KMS-11 (cell line): Measurements from ENCODE around the gene ZNF419.
"Not testable (repeated sequence)": the region's sequence is repeated elsewhere in the genome, so short reads cannot be mapped to it uniquely, and the experiment has no call there.

Experiments
- H2AFZ ChIP-seq: fragments of 200-600 bp; sonication (generic); 2 replicates; pipeline ENCODE4 v1.6.1; 2016; ENCODE audit warnings: antibody characterized with exemption, mixed run types, low read depth
- H3K27ac ChIP-seq: fragments of 200-600 bp; sonication (generic); 2 replicates; pipeline ENCODE4 v1.6.1; 2016; ENCODE audit warnings: mild to moderate bottlenecking, mixed run types
- H3K27me3 ChIP-seq: fragments of 200-600 bp; sonication (generic); 2 replicates; pipeline ENCODE4 v1.6.1; 2017; ENCODE audit warnings: mild to moderate bottlenecking, low read depth, mixed run types, moderate library complexity; ENCODE audit not compliant: insufficient read depth
- H3K36me3 ChIP-seq: fragments of 200-600 bp; sonication (generic); 2 replicates; pipeline ENCODE4 v1.6.1; 2017; ENCODE audit warnings: mild to moderate bottlenecking, mixed run types; ENCODE audit not compliant: insufficient read depth
- H3K4me1 ChIP-seq: fragments of 200-600 bp; sonication (generic); 2 replicates; pipeline ENCODE4 v1.6.1; 2016; ENCODE audit warnings: mild to moderate bottlenecking, low read depth, mixed run types; ENCODE audit not compliant: poor library complexity, severe bottlenecking
- H3K4me2 ChIP-seq: fragments of 200-600 bp; sonication (generic); 2 replicates; pipeline ENCODE4 v1.7.0; 2016; ENCODE audit warnings: mild to moderate bottlenecking, mixed run types
- H3K4me3 ChIP-seq: fragments of 200-600 bp; sonication (generic); IDR thresholded peaks from 2 replicates; pipeline ENCODE4 v1.6.1; 2017; ENCODE audit warnings: low read depth, low read length, mixed read lengths; ENCODE audit not compliant: insufficient read depth
- H3K79me2 ChIP-seq: fragments of 200-600 bp; sonication (generic); 2 replicates; pipeline ENCODE4 v1.6.1; 2016; ENCODE audit warnings: low read depth, mixed run types; ENCODE audit not compliant: insufficient read depth
- H3K9ac ChIP-seq: fragments of 200-600 bp; sonication (generic); 2 replicates; pipeline ENCODE4 v1.6.1; 2016; ENCODE audit warnings: mild to moderate bottlenecking, mixed run types
- H4K20me1 ChIP-seq: fragments of 200-600 bp; sonication (generic); 2 replicates; pipeline ENCODE4 v1.6.1; 2016; ENCODE audit warnings: mild to moderate bottlenecking, mixed run types; ENCODE audit not compliant: insufficient read depth
- CTCF ChIP-seq: fragments of 200-600 bp; sonication (generic); conservative IDR thresholded peaks from 2 replicates; pipeline ENCODE4 v1.6.1; 2017; ENCODE audit warnings: low read depth, mild to moderate bottlenecking, antibody characterized with exemption, low read length, moderate library complexity, mixed read lengths

Gene ZNF419

GRCh38 chr19:57473646-57474045 lies 13.9 kb upstream of the ZNF419 start:
- no peak overlapping the region for H2AFZ ChIP-seq
- no peaks in the 10 kb centered on the region for H3K36me3 ChIP-seq
- no peak overlapping the region for H3K27ac ChIP-seq
- peaks cover 5% of the 10 kb centered on the region for H3K4me1 ChIP-seq
- no peak overlapping the region for H3K4me2 ChIP-seq
- TF ChIP-seq CTCF = no peak
- H3K9ac ChIP-seq = no peak overlapping the region
- no peak overlapping the region for H3K4me3 ChIP-seq
- no peaks in the 10 kb centered on the region for H4K20me1 ChIP-seq
- H3K27me3 ChIP-seq = no peaks in the 10 kb centered on the region
- H3K79me2 ChIP-seq = no peaks in the 10 kb centered on the region

- no peaks in the 10 kb centered on the region for H3K27me3 ChIP-seq
- H3K27ac ChIP-seq = peak within 1 kb of the TSS; percentile 52
- TF ChIP-seq CTCF = peak; percentile 77
- no peaks in the 10 kb centered on the region for H3K79me2 ChIP-seq
- H3K36me3 ChIP-seq = no peaks in the 10 kb centered on the region
- H3K4me3 ChIP-seq = no peak within 1 kb of the TSS
- peak within 1 kb of the TSS; percentile 52; the same call in 1 of the 2 replicates for H3K9ac ChIP-seq
- peaks cover 5% of the 10 kb centered on the region for H3K4me1 ChIP-seq
- H2AFZ ChIP-seq = peak within 1 kb of the TSS; percentile 81
- H4K20me1 ChIP-seq = no peaks in the 10 kb centered on the region
- peak within 1 kb of the TSS; percentile 36; the same call in 1 of the 2 replicates for H3K4me2 ChIP-seq
These were observed 10.2 kb upstream of the ZNF419 start, which contains the start of gene ZNF772 for GRCh38 chr19:57477191-57478008. Gene ZNF772, minus strand, starts transcription at chr19:57477566. Its CDS starts 257 bp downstream, at chr19:57477309.

- not testable (repeated sequence) for H3K4me3 ChIP-seq, H3K27ac ChIP-seq
These were observed 722 bp downstream of the ZNF419 start for GRCh38 chr19:57488299-57488644.

GRCh38 chr19:57499332-57499679 lies 11.8 kb downstream of the ZNF419 start:
- H3K4me2 ChIP-seq, H3K9ac ChIP-seq, H3K4me1 ChIP-seq, H3K4me3 ChIP-seq, H4K20me1 ChIP-seq, H3K79me2 ChIP-seq, H3K27ac ChIP-seq, H3K36me3 ChIP-seq, H3K27me3 ChIP-seq: not testable (repeated sequence)
- peak overlapping the region; percentile 83; the same call in 1 of the 2 replicates for H2AFZ ChIP-seq

More at GRCh38 chr19:57488299-57488644, 722 bp downstream of the ZNF419 start:
- not testable (repeated sequence) for H4K20me1 ChIP-seq, H3K27me3 ChIP-seq, H3K79me2 ChIP-seq, H3K36me3 ChIP-seq, H3K9ac ChIP-seq, H2AFZ ChIP-seq, H3K4me1 ChIP-seq
- H3K4me2 ChIP-seq = peak overlapping the region; percentile 47; the same call in 1 of the 2 replicates

GRCh38 chr19:57499680-57500395 lies 12.3 kb downstream of the ZNF419 start, which contains the start of gene ZNF773:
Gene ZNF773, plus strand, starts transcription at chr19:57499938. Its CDS starts 143 bp downstream, at chr19:57500081.
- not testable (repeated sequence) for H3K36me3 ChIP-seq, H3K4me3 ChIP-seq, H3K79me2 ChIP-seq, H4K20me1 ChIP-seq, H3K27me3 ChIP-seq, H3K4me1 ChIP-seq
- H3K4me2 ChIP-seq = peak within 1 kb of the TSS; percentile 73
- peak within 1 kb of the TSS; percentile 83 for H2AFZ ChIP-seq
- peak within 1 kb of the TSS; percentile 48; the same call in 1 of the 2 replicates for H3K27ac ChIP-seq
- peak within 1 kb of the TSS; percentile 73 for H3K9ac ChIP-seq

- H2AFZ ChIP-seq, H3K36me3 ChIP-seq, H3K4me1 ChIP-seq, H3K4me3 ChIP-seq, H3K27me3 ChIP-seq, H3K27ac ChIP-seq, H3K79me2 ChIP-seq, H3K9ac ChIP-seq, H4K20me1 ChIP-seq: not testable (repeated sequence)
- peak overlapping the region; percentile 73 for H3K4me2 ChIP-seq
These were observed 12.8 kb downstream of the ZNF419 start for GRCh38 chr19:57500400-57500799.
